Neutrophil (primary cell): ENCODE measurements around the gene SH3RF1.

Source experiments
- H3K27ac ChIP-seq: fragments of 200-600 bp; sonication (generic); 2 replicates; pipeline ENCODE4 v1.5.1; 2016; ENCODE audit warnings: mild to moderate bottlenecking, moderate library complexity
- H3K27me3 ChIP-seq: fragments of 200-600 bp; sonication (generic); 2 replicates; pipeline ENCODE4 v1.6.0; 2016; ENCODE audit warnings: mild to moderate bottlenecking
- H3K36me3 ChIP-seq: fragments of 200-600 bp; sonication (generic); 2 replicates; pipeline ENCODE4 v1.5.1; 2017
- H3K4me1 ChIP-seq, 2 experiments: fragments of 200-600 bp in 1 of 2; sonication (generic) in 1 of 2; 1 replicate in 1 of 2; 2 replicates in 1 of 2; pipeline versions ENCODE4 v1.5.1 to v1.6.1; 2013 to 2016; ENCODE audit warnings: low read depth in 1 of 2, low read length in 1 of 2, mild to moderate bottlenecking in 1 of 2, moderate library complexity in 1 of 2; ENCODE audit not compliant: control insufficient read depth in 1 of 2, insufficient read depth in 1 of 2
- H3K4me3 ChIP-seq, 2 experiments: fragments of 200-600 bp in 1 of 2; sonication (generic) in 1 of 2; 1 replicate in 1 of 2; 2 replicates in 1 of 2; pipeline ENCODE4 v1.5.1; 2013 to 2016; ENCODE audit warnings: low read depth in 1 of 2, low read length in 1 of 2, mild to moderate bottlenecking in 1 of 2, moderate library complexity in 1 of 2
- H3K9me3 ChIP-seq: fragments of 200-600 bp; sonication (generic); 2 replicates; pipeline ENCODE4 v1.5.1; 2016
- CTCF ChIP-seq: fragments of 200-600 bp; sonication (generic); IDR thresholded peaks from 2 replicates; pipeline ENCODE4 v1.5.1; 2016; ENCODE audit warnings: antibody characterized with exemption

SH3RF1 gene

GRCh38 chr4:169311643-169312365, 41.0 kb upstream of the SH3RF1 start:
- Histone ChIP-seq H3K9me3 (no peaks in the 10 kb centered on the region), H3K4me1 (no peaks in the 10 kb centered on the region), H3K27ac (no peak overlapping the region), H3K27me3 (no peaks in the 10 kb centered on the region), H3K4me3 (no peak overlapping the region), H3K36me3 (no peaks in the 10 kb centered on the region)
- no peak for TF ChIP-seq CTCF

GRCh38 chr4:169309326-169309967, 38.7 kb upstream of the SH3RF1 start:
- no peak overlapping the region for H3K4me3 ChIP-seq
- H3K36me3 ChIP-seq = no peaks in the 10 kb centered on the region
- no peaks in the 10 kb centered on the region for H3K9me3 ChIP-seq
- no peak for TF ChIP-seq CTCF
- no peaks in the 10 kb centered on the region for H3K27me3 ChIP-seq
- H3K4me1 ChIP-seq = no peaks in the 10 kb centered on the region
- H3K27ac ChIP-seq = no peak overlapping the region

- no peak for TF ChIP-seq CTCF
Observed at GRCh38 chr4:169307576-169307975, 36.8 kb upstream of the SH3RF1 start.

GRCh38 chr4:169305651-169306050, 34.9 kb upstream of the SH3RF1 start:
- no peaks in the 10 kb centered on the region for H3K9me3 ChIP-seq
- TF ChIP-seq CTCF = no peak
- no peak overlapping the region for H3K27ac ChIP-seq
- H3K4me1 ChIP-seq = no peaks in the 10 kb centered on the region
- H3K36me3 ChIP-seq = no peaks in the 10 kb centered on the region
- H3K27me3 ChIP-seq = no peaks in the 10 kb centered on the region
- no peak overlapping the region for H3K4me3 ChIP-seq

More at GRCh38 chr4:169307576-169307975, 36.8 kb upstream of the SH3RF1 start:
- H3K27ac ChIP-seq = no peak overlapping the region
- no peaks in the 10 kb centered on the region for H3K4me1 ChIP-seq
- H3K4me3 ChIP-seq = no peak overlapping the region
- no peaks in the 10 kb centered on the region for H3K36me3 ChIP-seq
- H3K9me3 ChIP-seq = no peaks in the 10 kb centered on the region
- H3K27me3 ChIP-seq = no peaks in the 10 kb centered on the region

- H3K9me3 ChIP-seq = no peaks in the 10 kb centered on the region
- TF ChIP-seq CTCF = no peak
Observed at GRCh38 chr4:169305173-169305572, 34.4 kb upstream of the SH3RF1 start.

More at GRCh38 chr4:169305173-169305572, 34.4 kb upstream of the SH3RF1 start:
- Histone ChIP-seq H3K36me3 (no peaks in the 10 kb centered on the region), H3K4me3 (no peak overlapping the region), H3K4me1 (no peaks in the 10 kb centered on the region), H3K27ac (no peak overlapping the region), H3K27me3 (no peaks in the 10 kb centered on the region)
